Measurements from ENCODE around the gene MAGT1. TPM values are rescaled to one million over a fixed set of nuclear protein-coding genes. Genes with fewer than 3 reads are reported as not detected.
"Not testable (repeated sequence)": the region's sequence is repeated elsewhere in the genome, so short reads cannot be mapped to it uniquely, and the experiment has no call there.

The MAGT1 gene
- total RNA-seq, result 10 to 100 TPM; 56.3 to 57.6 TPM

DNA sequence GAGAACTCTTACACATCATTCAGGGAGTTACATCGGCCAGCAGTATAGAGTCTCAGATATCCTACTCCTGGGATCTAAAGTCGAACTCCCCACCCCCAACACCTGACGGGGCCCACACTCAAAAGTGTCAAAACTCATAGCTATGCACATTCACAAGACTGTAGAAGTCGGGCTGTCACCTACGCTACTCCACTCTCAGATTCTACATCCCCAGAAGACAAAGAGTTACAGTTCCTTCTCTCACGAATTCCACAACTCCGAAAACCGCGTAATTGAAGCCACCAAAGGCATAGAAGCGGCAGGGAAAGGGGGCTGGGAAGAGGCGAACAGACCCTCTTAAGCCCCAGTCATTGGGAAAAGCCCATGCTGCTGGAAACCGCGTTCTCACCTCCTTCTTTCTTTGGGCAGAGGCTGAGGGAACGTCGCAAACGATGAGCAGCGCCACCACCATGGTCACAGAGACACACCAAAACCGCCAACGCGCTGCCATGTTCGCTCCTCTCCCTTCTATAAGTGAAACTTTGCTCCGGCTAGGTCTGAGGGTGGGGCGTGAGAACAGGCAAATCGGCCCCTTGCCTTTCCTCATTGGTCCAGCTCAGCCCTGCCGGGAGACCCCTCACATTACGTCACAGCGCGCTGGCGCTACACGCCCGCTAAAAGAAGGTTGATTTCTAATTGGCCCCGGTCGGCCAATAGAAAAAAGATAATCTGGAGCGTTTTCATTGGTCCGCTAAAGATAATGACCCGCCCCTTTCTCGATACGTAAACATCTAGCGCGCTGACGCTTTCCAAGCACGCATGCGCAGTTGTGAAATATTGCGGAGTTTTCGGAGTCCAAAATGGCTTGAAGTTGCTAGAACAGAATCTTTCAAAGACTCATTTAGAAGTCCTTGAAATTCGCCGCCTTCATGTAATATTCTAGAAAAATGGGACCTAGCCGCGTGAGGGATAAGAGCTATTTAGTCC lies at the start of gene MAGT1:
MAGT1 (minus strand) TSS at position 515 of the 966 bp plus-strand sequence; CDS start at position 490, 25 bp downstream.
- Mint-ChIP-seq H3K27ac (peak within 1 kb of the TSS; percentile 98), H3K36me3 (ENCODE audit: low read depth) (peaks cover 12% of the 10 kb centered on the region), H3K4me1 (peaks cover 24% of the 10 kb centered on the region), H3K4me3 (peak within 1 kb of the TSS; percentile 98), H3K9me3 (no peaks in the 10 kb centered on the region), H3K27me3 (no peaks in the 10 kb centered on the region)
- DNase-seq, result peak; percentile 92
- ChIA-PET POLR2A (interaction anchor here (1.1 to 3.5 kb wide), 10 partner anchors 14 to 235 kb away, joined by 3 to 27 read pairs (median 4); partner anchors contain the start of genes ATP7A, ATRX and PGK1), CTCF (interaction anchor here (1.5 kb wide), 1 partner anchor 22 kb away, joined by 3 read pairs; no protein-coding TSS in a partner anchor)

- H3K4me3 Mint-ChIP-seq; H3K36me3 Mint-ChIP-seq (ENCODE audit: low read depth); POLR2A ChIA-PET; H3K9me3 Mint-ChIP-seq; H3K27ac Mint-ChIP-seq; H3K4me1 Mint-ChIP-seq; H3K27me3 Mint-ChIP-seq; DNase-seq: not testable (repeated sequence)
- CTCF ChIA-PET, result interaction anchor here (0.5 kb wide), 1 partner anchor 96 kb away, joined by 3 read pairs; no protein-coding TSS in a partner anchor
These were observed 49.8 kb upstream of the MAGT1 start for GRCh38 chrX:77945031-77945430.

GRCh38 chrX:77938083-77938680 lies 42.9 kb upstream of the MAGT1 start:
- H3K4me3 Mint-ChIP-seq, result no peak overlapping the region
- ChIA-PET CTCF (no interaction called here), POLR2A (no interaction called here)
- H3K27ac Mint-ChIP-seq, result no peak overlapping the region
- H3K9me3 Mint-ChIP-seq, result no peaks in the 10 kb centered on the region
- no peaks in the 10 kb centered on the region for H3K36me3 Mint-ChIP-seq (ENCODE audit: low read depth)
- DNase-seq, result no peak
- no peaks in the 10 kb centered on the region for H3K27me3 Mint-ChIP-seq
- peaks cover 3% of the 10 kb centered on the region for H3K4me1 Mint-ChIP-seq

DNA sequence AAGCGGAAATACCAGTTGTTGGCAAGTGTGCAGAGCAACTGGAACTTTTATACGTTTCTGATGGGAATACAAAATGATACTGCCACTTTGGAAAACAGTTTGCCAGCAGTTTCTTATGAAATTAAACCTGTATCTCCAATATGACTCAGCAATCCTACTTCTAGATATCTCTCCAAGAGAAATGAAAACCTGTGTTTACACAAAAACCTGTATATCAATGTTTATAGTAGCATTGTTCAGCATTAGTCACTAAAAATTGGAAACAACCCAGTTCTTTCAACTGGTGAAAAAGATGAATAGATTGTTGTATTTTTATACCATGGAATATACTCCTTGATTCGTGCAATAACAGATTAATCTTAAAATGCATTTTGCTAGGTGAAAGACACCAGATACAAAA lies 42.1 kb upstream of the MAGT1 start:
- ChIA-PET CTCF (no interaction called here), POLR2A (no interaction called here)
- H3K27me3 Mint-ChIP-seq, result no peaks in the 10 kb centered on the region
- H3K4me1 Mint-ChIP-seq, result peaks cover 2% of the 10 kb centered on the region
- no peaks in the 10 kb centered on the region for H3K36me3 Mint-ChIP-seq (ENCODE audit: low read depth)
- no peak overlapping the region for H3K27ac Mint-ChIP-seq
- H3K4me3 Mint-ChIP-seq, result no peak overlapping the region
- DNase-seq, result no peak
- no peaks in the 10 kb centered on the region for H3K9me3 Mint-ChIP-seq

- Mint-ChIP-seq H3K27me3 (no peaks in the 10 kb centered on the region), H3K36me3 (ENCODE audit: low read depth) (no peaks in the 10 kb centered on the region), H3K27ac (no peak overlapping the region), H3K4me3 (no peak overlapping the region), H3K4me1 (peaks cover 2% of the 10 kb centered on the region), H3K9me3 (no peaks in the 10 kb centered on the region)
- ChIA-PET CTCF (no interaction called here), POLR2A (no interaction called here)
- no peak for DNase-seq
These were observed 41.1 kb upstream of the MAGT1 start for GRCh38 chrX:77936299-77936698.

DNA sequence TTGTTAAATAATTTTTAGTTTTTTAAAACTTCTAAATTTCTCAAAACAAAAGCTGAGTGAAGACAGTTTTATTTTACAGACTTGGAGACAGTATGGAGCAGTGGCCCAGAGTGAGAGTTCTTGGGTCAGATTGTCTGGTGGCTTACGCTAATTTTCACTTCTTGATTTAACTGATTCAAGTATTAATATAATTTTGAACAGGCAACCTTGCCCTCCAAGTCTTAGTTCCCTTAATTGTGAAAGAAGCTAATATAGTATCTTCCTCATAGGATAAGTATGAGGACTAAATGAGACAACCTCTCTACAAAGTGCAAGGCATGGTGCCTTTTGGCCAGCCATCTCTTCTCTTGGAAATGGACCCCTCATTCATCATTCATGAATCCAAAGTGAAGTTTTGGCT lies 40.7 kb upstream of the MAGT1 start:
- peaks cover 2% of the 10 kb centered on the region for H3K4me1 Mint-ChIP-seq
- POLR2A ChIA-PET, result no interaction called here
- CTCF ChIA-PET, result no interaction called here
- H3K36me3 Mint-ChIP-seq (ENCODE audit: low read depth), result peaks cover 2% of the 10 kb centered on the region
- H3K9me3 Mint-ChIP-seq, result no peaks in the 10 kb centered on the region
- H3K4me3 Mint-ChIP-seq, result no peak overlapping the region
- DNase-seq, result no peak
- no peaks in the 10 kb centered on the region for H3K27me3 Mint-ChIP-seq
- H3K27ac Mint-ChIP-seq, result no peak overlapping the region

GRCh38 chrX:77930581-77930980 lies 35.3 kb upstream of the MAGT1 start:
- Mint-ChIP-seq H3K4me1 (peaks cover 4% of the 10 kb centered on the region), H3K4me3 (no peak overlapping the region), H3K9me3 (no peaks in the 10 kb centered on the region), H3K27me3 (no peaks in the 10 kb centered on the region), H3K36me3 (ENCODE audit: low read depth) (peaks cover 8% of the 10 kb centered on the region), H3K27ac (no peak overlapping the region)
- no peak for DNase-seq
- CTCF ChIA-PET, result no interaction called here
- POLR2A ChIA-PET, result no interaction called here

DNA sequence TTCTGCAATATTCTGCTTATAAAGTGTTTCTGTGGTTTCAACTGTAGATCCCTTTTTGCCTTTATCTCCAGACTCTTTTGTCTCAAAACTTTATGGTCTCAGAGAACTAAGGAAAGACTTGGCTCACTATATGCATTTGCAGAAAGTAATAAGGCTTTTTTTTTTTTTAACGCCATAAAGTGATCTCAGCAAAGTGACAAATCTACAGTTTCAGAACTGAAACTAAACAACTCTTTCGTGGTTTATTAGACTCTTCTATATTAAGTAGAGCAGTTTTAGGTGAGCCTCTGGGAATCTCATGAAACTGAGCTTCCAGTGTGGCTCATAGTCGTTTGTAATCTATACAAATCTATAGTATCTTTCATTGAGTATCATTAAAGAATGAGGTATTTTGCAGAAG lies 30.5 kb upstream of the MAGT1 start:
- peaks cover 3% of the 10 kb centered on the region for H3K4me1 Mint-ChIP-seq
- peaks cover 3% of the 10 kb centered on the region for H3K9me3 Mint-ChIP-seq
- DNase-seq, result no peak
- peaks cover 9% of the 10 kb centered on the region for H3K36me3 Mint-ChIP-seq (ENCODE audit: low read depth)
- ChIA-PET POLR2A (no interaction called here), CTCF (no interaction called here)
- no peak overlapping the region for H3K27ac Mint-ChIP-seq
- H3K4me3 Mint-ChIP-seq, result no peak overlapping the region
- H3K27me3 Mint-ChIP-seq, result no peaks in the 10 kb centered on the region

- Mint-ChIP-seq H3K36me3 (ENCODE audit: low read depth) (peaks cover 5% of the 10 kb centered on the region), H3K9me3 (peaks cover 3% of the 10 kb centered on the region), H3K27ac (no peak overlapping the region), H3K27me3 (no peaks in the 10 kb centered on the region), H3K4me1 (peaks cover 3% of the 10 kb centered on the region), H3K4me3 (no peak overlapping the region)
- no peak for DNase-seq
- ChIA-PET CTCF (no interaction called here), POLR2A (no interaction called here)
These were observed 29.2 kb upstream of the MAGT1 start for GRCh38 chrX:77924320-77924859.

DNA sequence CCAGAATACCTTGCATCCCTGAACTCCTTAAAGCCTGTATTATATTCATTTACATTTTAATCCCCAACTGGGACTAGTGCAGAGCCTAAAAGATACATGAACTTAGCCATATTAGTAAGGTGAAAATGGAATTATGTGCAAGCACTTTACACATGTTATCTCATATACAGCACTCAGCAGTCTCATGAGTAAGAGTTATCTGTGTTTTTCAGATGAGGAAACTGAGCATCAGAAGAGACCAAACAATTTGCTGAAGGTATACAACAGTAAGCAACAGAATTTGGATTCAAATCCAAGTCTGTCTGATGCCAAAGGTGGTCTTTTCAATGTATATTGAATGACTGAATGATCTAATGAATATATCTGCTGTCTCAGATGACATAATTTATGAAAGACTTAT lies 27.6 kb upstream of the MAGT1 start:
- H3K27ac Mint-ChIP-seq, result no peak overlapping the region
- no peaks in the 10 kb centered on the region for H3K27me3 Mint-ChIP-seq
- DNase-seq, result no peak
- H3K9me3 Mint-ChIP-seq, result peaks cover 3% of the 10 kb centered on the region
- peaks cover 2% of the 10 kb centered on the region for H3K36me3 Mint-ChIP-seq (ENCODE audit: low read depth)
- ChIA-PET POLR2A (no interaction called here), CTCF (no interaction called here)
- H3K4me3 Mint-ChIP-seq, result no peak overlapping the region
- H3K4me1 Mint-ChIP-seq, result peaks cover 3% of the 10 kb centered on the region

- CTCF ChIA-PET; H3K4me3 Mint-ChIP-seq; H3K36me3 Mint-ChIP-seq (ENCODE audit: low read depth); POLR2A ChIA-PET; DNase-seq; H3K27me3 Mint-ChIP-seq; H3K27ac Mint-ChIP-seq; H3K9me3 Mint-ChIP-seq: not testable (repeated sequence)
- H3K4me1 Mint-ChIP-seq, result peaks cover 12% of the 10 kb centered on the region
These were observed 24.1 kb upstream of the MAGT1 start for GRCh38 chrX:77919370-77919769.

DNA sequence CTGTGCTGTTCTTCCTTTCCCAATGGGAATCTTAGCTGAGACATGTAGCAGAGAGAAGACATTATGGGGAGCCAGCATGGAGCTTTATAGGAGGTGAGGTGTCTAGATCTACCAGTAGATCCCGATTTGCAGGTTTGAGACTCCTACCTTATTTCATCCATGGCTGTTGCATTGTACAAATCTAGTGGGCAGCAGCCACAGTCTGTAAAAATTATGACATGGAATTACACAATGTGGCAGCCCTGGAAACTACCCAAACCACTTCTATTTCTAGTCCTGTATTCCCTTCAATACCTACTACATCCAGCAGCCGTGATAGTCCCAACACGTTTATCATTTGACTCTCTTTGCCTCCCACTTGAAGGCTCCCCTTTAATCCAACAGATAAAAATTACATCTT lies 23.3 kb upstream of the MAGT1 start:
- POLR2A ChIA-PET, result interaction anchor here (1.0 kb wide), 1 partner anchor 23 kb away, joined by 3 read pairs; no protein-coding TSS in a partner anchor

GRCh38 chrX:77917294-77917933 lies 22.2 kb upstream of the MAGT1 start:
- no peak for DNase-seq
- ChIA-PET POLR2A (interaction anchor here (1.3 kb wide), 1 partner anchor 23 kb away, joined by 3 read pairs; the partner anchor contains the start of gene MAGT1), CTCF (interaction anchor here (1.0 to 1.5 kb wide), 4 partner anchors 17 to 459 kb away, joined by 3 read pairs; partner anchors contain the start of gene MAGT1)
- no peaks in the 10 kb centered on the region for H3K27me3 Mint-ChIP-seq
- peaks cover 3% of the 10 kb centered on the region for H3K9me3 Mint-ChIP-seq
- H3K4me1 Mint-ChIP-seq, result peaks cover 20% of the 10 kb centered on the region
- H3K36me3 Mint-ChIP-seq (ENCODE audit: low read depth), result peaks cover 2% of the 10 kb centered on the region
- peak overlapping the region; percentile 57 for H3K4me3 Mint-ChIP-seq
- H3K27ac Mint-ChIP-seq, result peak overlapping the region; percentile 15

More for the DNA sequence above, 23.3 kb upstream of the MAGT1 start:
- Mint-ChIP-seq H3K27ac (no peak overlapping the region), H3K27me3 (no peaks in the 10 kb centered on the region), H3K4me3 (no peak overlapping the region), H3K36me3 (ENCODE audit: low read depth) (peaks cover 2% of the 10 kb centered on the region), H3K9me3 (peaks cover 3% of the 10 kb centered on the region), H3K4me1 (peaks cover 12% of the 10 kb centered on the region)
- CTCF ChIA-PET, result no interaction called here
- no peak for DNase-seq
